Measurements from ENCODE around the gene FASN.

GRCh38 chr17:82053130-82053529, 44.9 kb downstream of the FASN start:
- TF ChIP-seq CTCF (conservative IDR thresholded peaks at IDR 0.05; ENCODE audit: low read length) (no peak), EZH2phosphoT487 (IDR thresholded peaks at IDR 0.05; ENCODE audit: borderline replicate concordance, low read depth, low read length) (no peak)
